GM19043 (cell line): ENCODE measurements around the gene NEURL1.
"Not testable (repeated sequence)": the region's sequence is repeated elsewhere in the genome, so short reads cannot be mapped to it uniquely, and the experiment has no call there.

ENCODE experiments used
- ATAC-seq: cut with Tn5 transposase; IDR thresholded peaks from one replicate; pipeline ENCODE4 v1.9.1; 2021; ENCODE audit warnings: low read depth; ENCODE audit not compliant: unreplicated experiment

NEURL1 gene

GRCh38 chr10:103618575-103619423 lies 125.3 kb downstream of the NEURL1 start:
- no peak for ATAC-seq

- ATAC-seq: no peak
These were observed 126.2 kb downstream of the NEURL1 start for GRCh38 chr10:103619424-103620351.

DNA sequence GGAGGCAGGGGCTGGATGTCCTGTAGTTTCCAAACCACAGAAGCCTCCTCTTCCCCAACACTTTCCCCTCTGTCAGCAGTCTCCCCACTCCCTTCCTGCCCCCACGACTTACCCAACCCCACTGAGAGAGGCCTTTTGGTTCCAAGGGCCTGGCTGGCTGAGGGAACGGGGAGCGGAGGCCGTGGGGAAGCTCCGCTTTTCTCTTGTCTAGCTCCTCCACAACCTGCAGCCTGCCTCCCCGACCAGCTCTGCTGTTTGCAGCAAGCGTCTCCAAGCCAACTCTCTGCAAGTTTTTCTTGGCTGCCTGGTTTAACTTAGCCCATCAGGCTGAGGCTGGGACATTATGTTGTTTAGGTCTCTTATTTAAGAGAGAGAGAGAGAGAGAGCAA lies 126.8 kb downstream of the NEURL1 start:
- ATAC-seq: no peak

DNA sequence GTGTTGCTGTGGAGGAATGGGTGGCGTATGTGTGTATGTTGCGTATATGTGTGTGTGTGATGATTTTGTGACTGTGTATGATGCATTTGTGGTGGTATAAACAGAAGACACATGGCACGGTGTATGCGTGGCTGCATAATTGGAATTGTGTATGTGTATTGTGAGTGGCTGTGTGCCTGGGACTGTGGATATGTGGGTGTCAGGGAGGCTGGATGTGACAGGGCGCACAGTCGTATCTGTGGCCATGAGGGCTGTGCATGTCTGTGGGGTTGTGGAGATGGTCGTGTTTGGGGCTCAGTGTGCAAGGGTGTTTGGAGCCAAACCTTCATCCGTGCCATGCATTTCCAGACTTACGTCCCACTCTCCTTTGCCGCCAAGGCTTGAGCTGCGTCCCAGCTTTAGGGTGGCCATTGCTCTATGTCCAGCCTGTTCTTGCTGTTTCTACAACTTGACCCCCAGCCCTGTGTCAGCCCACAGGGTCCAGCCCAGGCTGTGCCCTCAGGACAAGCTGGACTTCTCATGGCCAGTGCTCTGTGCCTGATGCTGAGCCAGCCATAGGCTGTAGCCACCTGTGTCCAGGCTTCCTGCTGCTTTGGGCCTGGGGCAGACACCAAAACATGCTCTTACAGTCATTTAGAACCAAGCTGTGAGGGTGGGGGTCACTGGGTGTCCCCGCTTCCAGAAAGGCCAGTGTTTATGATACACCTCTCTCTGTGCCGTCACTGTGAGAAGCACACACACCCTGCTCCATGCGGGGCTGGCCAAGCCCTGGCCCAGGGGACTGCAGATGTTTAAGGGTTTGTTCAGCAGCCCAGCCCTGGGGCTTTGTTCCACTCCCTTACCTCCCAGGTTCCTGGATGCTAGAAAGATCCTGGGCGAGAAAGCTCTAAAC lies 127.6 kb downstream of the NEURL1 start:
- no peak for ATAC-seq

- no peak for ATAC-seq
These were observed 128.2 kb downstream of the NEURL1 start for GRCh38 chr10:103621783-103622125.

- ATAC-seq: no peak
These were observed 128.8 kb downstream of the NEURL1 start for GRCh38 chr10:103622286-103622685.

- ATAC-seq: no peak
These were observed 129.6 kb downstream of the NEURL1 start for GRCh38 chr10:103622935-103623574.

- ATAC-seq: no peak
These were observed 132.7 kb downstream of the NEURL1 start for GRCh38 chr10:103626178-103626577.

GRCh38 chr10:103627111-103627892 lies 133.8 kb downstream of the NEURL1 start:
- no peak for ATAC-seq

- no peak for ATAC-seq
These were observed 134.4 kb downstream of the NEURL1 start for GRCh38 chr10:103627893-103628292.

GRCh38 chr10:103629581-103629980 lies 136.1 kb downstream of the NEURL1 start:
- no peak for ATAC-seq

GRCh38 chr10:103630156-103630555 lies 136.7 kb downstream of the NEURL1 start:
- ATAC-seq: no peak

GRCh38 chr10:103632247-103632642 lies 138.7 kb downstream of the NEURL1 start:
- no peak for ATAC-seq

DNA sequence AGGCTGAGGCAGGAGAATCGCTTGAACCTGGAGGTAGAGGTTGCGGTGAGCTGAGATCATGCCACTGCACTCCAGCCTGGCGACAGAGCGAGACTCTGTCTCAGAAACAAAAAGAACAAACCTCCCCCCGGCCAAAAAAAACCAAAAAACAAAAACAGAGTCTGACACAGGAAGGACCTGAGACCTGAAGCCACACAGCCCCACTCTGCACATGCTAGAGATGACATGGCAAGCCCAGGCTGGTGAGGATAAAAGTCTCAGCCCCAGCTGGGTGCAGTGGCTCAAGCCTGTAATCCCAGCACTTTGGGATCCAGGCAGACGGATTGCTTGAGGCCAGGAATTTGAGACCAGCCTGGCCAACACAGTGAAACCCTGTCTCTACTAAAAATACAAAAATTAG lies 139.4 kb downstream of the NEURL1 start:
- ATAC-seq: not testable (repeated sequence)

DNA sequence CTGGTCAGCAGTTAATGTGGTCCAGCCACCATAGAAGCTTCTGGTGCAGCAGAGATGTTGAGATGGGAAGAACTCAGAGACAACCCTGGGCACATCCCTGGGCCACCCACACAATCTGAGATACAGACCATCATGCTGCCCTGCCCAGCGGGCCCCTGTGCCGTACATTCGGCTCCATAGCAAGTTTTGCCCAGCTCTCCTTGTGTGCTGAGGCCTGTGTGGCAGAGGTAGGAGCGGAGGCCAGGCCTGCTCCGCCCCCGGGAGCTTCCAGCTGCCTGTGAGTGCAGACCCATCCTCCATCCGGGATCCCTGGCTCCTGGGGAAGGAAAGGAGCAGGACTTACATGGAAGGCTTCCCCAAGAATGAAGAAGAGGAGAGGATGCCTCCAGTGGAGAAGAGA lies 140.3 kb downstream of the NEURL1 start:
- no peak for ATAC-seq

GRCh38 chr10:103635580-103635979 lies 142.1 kb downstream of the NEURL1 start:
- no peak for ATAC-seq

GRCh38 chr10:103636492-103636891 lies 143.0 kb downstream of the NEURL1 start:
- ATAC-seq: no peak

- no peak for ATAC-seq
These were observed 143.5 kb downstream of the NEURL1 start for GRCh38 chr10:103637011-103637410.

- no peak for ATAC-seq
These were observed 144.5 kb downstream of the NEURL1 start for GRCh38 chr10:103637927-103638557.
